Kidney epithelial cell (primary cell): ENCODE results near the gene PPIF. TPM values are rescaled to one million over a fixed set of nuclear protein-coding genes. Genes with fewer than 3 reads are reported as not detected.

ENCODE experiments used
- DNase-seq: peaks from one replicate; pipeline ENCODE4 v3.0.0-alpha.2; 2010; ENCODE audit warnings: low read depth
- H3K27me3 ChIP-seq: 2 replicates; pipeline ENCODE4 v1.6.0; 2011; ENCODE audit warnings: low read length; ENCODE audit not compliant: control insufficient read depth, insufficient read depth
- H3K36me3 ChIP-seq: 2 replicates; pipeline ENCODE4 v1.5.1; 2011; ENCODE audit warnings: low read length; ENCODE audit not compliant: control insufficient read depth, insufficient read depth
- H3K4me3 ChIP-seq: 2 replicates; pipeline ENCODE4 v1.5.1; 2011; ENCODE audit warnings: low read depth, mild to moderate bottlenecking, control low read depth, low read length
- CTCF ChIP-seq: IDR thresholded peaks from 2 replicates; pipeline ENCODE4 v1.5.1; 2011; ENCODE audit warnings: mild to moderate bottlenecking, moderate library complexity, low read length, control low read depth, inconsistent platforms; ENCODE audit not compliant: insufficient read depth, poor library complexity, severe bottlenecking
- total RNA-seq: library from RNA; depleted of rRNA; stranded (reverse); fragments of >200 nt; gene quantifications from 2 replicates; pipeline ENCODE4 v1.2.3, GENCODE V29; 2015

The PPIF gene
- total RNA-seq, 1 donor from 2014 or later, result 71.7 TPM

GRCh38 chr10:79321494-79321882 is 25.8 kb upstream of the PPIF start:
- DNase-seq, result no peak
- no peak for TF ChIP-seq CTCF
- Histone ChIP-seq H3K36me3 (no peaks in the 10 kb centered on the region), H3K4me3 (no peak overlapping the region), H3K27me3 (no peaks in the 10 kb centered on the region)

GRCh38 chr10:79321951-79322350 is 25.3 kb upstream of the PPIF start:
- H3K4me3 ChIP-seq, result no peak overlapping the region
- no peak for TF ChIP-seq CTCF
- no peaks in the 10 kb centered on the region for H3K36me3 ChIP-seq
- DNase-seq, result no peak
- H3K27me3 ChIP-seq, result no peaks in the 10 kb centered on the region

GRCh38 chr10:79322616-79323543 is 24.4 kb upstream of the PPIF start:
- no peak overlapping the region for H3K4me3 ChIP-seq
- DNase-seq, result no peak
- H3K27me3 ChIP-seq, result no peaks in the 10 kb centered on the region

GRCh38 chr10:79323602-79324001 is 23.7 kb upstream of the PPIF start:
- no peak overlapping the region for H3K4me3 ChIP-seq
- H3K27me3 ChIP-seq, result no peaks in the 10 kb centered on the region
- DNase-seq, result no peak
- no peaks in the 10 kb centered on the region for H3K36me3 ChIP-seq
- TF ChIP-seq CTCF, result no peak

More at GRCh38 chr10:79322616-79323543, 24.4 kb upstream of the PPIF start:
- TF ChIP-seq CTCF, result no peak
- H3K36me3 ChIP-seq, result no peaks in the 10 kb centered on the region

GRCh38 chr10:79324032-79324695 is 23.1 kb upstream of the PPIF start:
- DNase-seq, result no peak

More at GRCh38 chr10:79324032-79324695, 23.1 kb upstream of the PPIF start:
- Histone ChIP-seq H3K36me3 (no peaks in the 10 kb centered on the region), H3K27me3 (no peaks in the 10 kb centered on the region), H3K4me3 (no peak overlapping the region)
- TF ChIP-seq CTCF, result no peak
